ENCODE measurements around the gene CCDC66.

The CCDC66 gene

GRCh38 chr3:56621681-56622080, 64.7 kb downstream of the CCDC66 start:
- DNase-seq (ENCODE audit: low read depth in 2 of 2), result no peak

GRCh38 chr3:56622381-56622780, 65.4 kb downstream of the CCDC66 start:
- no peak for DNase-seq (ENCODE audit: low read depth in 2 of 2)

- DNase-seq (ENCODE audit: low read depth in 2 of 2), result no peak
Observed at GRCh38 chr3:56624725-56625124, 67.8 kb downstream of the CCDC66 start.

GRCh38 chr3:56629047-56629446, 72.1 kb downstream of the CCDC66 start:
- no peak for DNase-seq (ENCODE audit: low read depth in 2 of 2)

- no peak for DNase-seq (ENCODE audit: low read depth in 2 of 2)
Observed at GRCh38 chr3:56629451-56629850, 72.5 kb downstream of the CCDC66 start.

GRCh38 chr3:56630966-56631365, 74.0 kb downstream of the CCDC66 start:
- no peak for DNase-seq (ENCODE audit: low read depth in 2 of 2)

- no peak for DNase-seq (ENCODE audit: low read depth in 2 of 2)
Observed at GRCh38 chr3:56633181-56633580, 76.2 kb downstream of the CCDC66 start.

- DNase-seq (ENCODE audit: low read depth in 2 of 2), result no peak
Observed at GRCh38 chr3:56633602-56634535, 76.9 kb downstream of the CCDC66 start.

- no peak for DNase-seq (ENCODE audit: low read depth in 2 of 2)
Observed at GRCh38 chr3:56645407-56645806, 88.4 kb downstream of the CCDC66 start.

- DNase-seq (ENCODE audit: low read depth in 2 of 2), result no peak
Observed at GRCh38 chr3:56654460-56654859, 97.5 kb downstream of the CCDC66 start.

- DNase-seq (ENCODE audit: low read depth in 2 of 2), result no peak
Observed at GRCh38 chr3:56655709-56656108, 98.7 kb downstream of the CCDC66 start.

- no peak for DNase-seq (ENCODE audit: low read depth in 2 of 2)
Observed at GRCh38 chr3:56664823-56665222, 107.8 kb downstream of the CCDC66 start.

- no peak for DNase-seq (ENCODE audit: low read depth in 2 of 2)
Observed at GRCh38 chr3:56667973-56668579, 111.1 kb downstream of the CCDC66 start.
